ENCODE measurements around the gene CCDC110.

The CCDC110 gene

DNA sequence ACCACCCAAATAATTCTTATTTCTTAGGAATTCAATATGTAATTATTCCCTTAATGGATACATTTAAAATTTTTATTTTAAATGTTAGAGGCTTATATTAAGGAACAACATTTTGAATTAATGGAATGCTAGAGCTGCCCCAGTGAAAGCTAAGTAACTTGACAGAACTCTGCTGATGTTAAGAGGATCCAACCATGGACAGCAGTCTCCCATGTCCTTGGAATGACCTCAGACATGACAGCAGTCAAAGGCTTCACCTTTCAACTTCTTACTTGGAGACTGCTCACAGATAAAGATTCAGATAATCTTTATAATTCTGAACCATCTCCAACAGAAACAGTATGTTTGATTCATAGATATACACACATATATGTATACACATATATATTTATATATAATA lies 46.5 kb upstream of the CCDC110 start:
- Histone ChIP-seq H4K20me1 (ENCODE audit: control insufficient read depth, insufficient read depth, low read depth, low read length) (no peaks in the 10 kb centered on the region), H3K4me1 (ENCODE audit: control insufficient read depth, low read length) (no peaks in the 10 kb centered on the region), H3K27ac (ENCODE audit: low read depth, low read length) (no peak overlapping the region), H3K9me3 (ENCODE audit: control insufficient read depth, insufficient read depth, low read length) (no peaks in the 10 kb centered on the region), H3K4me2 (ENCODE audit: low read length) (no peak overlapping the region), H3K9me2 (replicated peaks; ENCODE audit: control insufficient read depth, low read length) (no peaks in the 10 kb centered on the region; the same call in 1 of the 2 replicates), H3K36me3 (ENCODE audit: control insufficient read depth, low read length) (no peaks in the 10 kb centered on the region), H3K27me3 (ENCODE audit: control insufficient read depth, low read length) (peaks cover 14% of the 10 kb centered on the region), H3F3A (ENCODE audit: control insufficient read depth, insufficient read depth) (no peaks in the 10 kb centered on the region), H3K4me3 (ENCODE audit: low read length) (no peak overlapping the region), H3K79me2 (ENCODE audit: control insufficient read depth, low read length) (no peaks in the 10 kb centered on the region)
- TF ChIP-seq, protein P1, sequence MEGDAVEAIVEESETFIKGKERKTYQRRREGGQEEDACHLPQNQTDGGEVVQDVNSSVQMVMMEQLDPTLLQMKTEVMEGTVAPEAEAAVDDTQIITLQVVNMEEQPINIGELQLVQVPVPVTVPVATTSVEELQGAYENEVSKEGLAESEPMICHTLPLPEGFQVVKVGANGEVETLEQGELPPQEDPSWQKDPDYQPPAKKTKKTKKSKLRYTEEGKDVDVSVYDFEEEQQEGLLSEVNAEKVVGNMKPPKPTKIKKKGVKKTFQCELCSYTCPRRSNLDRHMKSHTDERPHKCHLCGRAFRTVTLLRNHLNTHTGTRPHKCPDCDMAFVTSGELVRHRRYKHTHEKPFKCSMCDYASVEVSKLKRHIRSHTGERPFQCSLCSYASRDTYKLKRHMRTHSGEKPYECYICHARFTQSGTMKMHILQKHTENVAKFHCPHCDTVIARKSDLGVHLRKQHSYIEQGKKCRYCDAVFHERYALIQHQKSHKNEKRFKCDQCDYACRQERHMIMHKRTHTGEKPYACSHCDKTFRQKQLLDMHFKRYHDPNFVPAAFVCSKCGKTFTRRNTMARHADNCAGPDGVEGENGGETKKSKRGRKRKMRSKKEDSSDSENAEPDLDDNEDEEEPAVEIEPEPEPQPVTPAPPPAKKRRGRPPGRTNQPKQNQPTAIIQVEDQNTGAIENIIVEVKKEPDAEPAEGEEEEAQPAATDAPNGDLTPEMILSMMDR (IDR thresholded peaks at IDR 0.05; ENCODE audit: low read depth, low read length, poor library complexity, severe bottlenecking), result no peak
- TF ChIP-seq EZH2phosphoT487 (IDR thresholded peaks at IDR 0.05; ENCODE audit: borderline replicate concordance, low read length), result no peak

DNA sequence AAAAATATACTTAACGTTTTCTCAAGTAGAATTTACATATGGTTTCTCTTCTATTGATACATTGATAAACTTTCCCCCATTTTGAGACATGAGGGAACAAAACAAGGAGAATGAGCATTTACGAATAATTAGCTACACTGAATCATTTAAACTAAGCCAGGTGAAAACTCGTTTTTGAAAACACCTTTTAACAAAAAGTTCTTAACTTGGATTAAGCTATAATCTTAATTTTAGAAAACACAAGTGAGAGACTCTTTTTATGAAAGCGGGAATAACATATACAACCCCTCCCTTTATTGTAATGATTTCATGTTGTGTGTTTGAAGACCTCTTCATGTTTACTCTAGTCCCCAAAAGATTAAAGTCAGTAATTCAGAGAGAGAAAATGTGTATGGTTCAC lies 43.7 kb upstream of the CCDC110 start:
- H3F3A ChIP-seq (ENCODE audit: control insufficient read depth, insufficient read depth), result no peaks in the 10 kb centered on the region
- no peak overlapping the region for H3K4me2 ChIP-seq (ENCODE audit: low read length)
- no peaks in the 10 kb centered on the region for H3K36me3 ChIP-seq (ENCODE audit: control insufficient read depth, low read length)
- H3K27ac ChIP-seq (ENCODE audit: low read depth, low read length), result no peak overlapping the region
- no peaks in the 10 kb centered on the region for H3K9me3 ChIP-seq (ENCODE audit: control insufficient read depth, insufficient read depth, low read length)
- H3K4me3 ChIP-seq (ENCODE audit: low read length), result no peak overlapping the region
- H3K27me3 ChIP-seq (ENCODE audit: control insufficient read depth, low read length), result peaks cover 22% of the 10 kb centered on the region
- H3K79me2 ChIP-seq (ENCODE audit: control insufficient read depth, low read length), result no peaks in the 10 kb centered on the region
- H3K4me1 ChIP-seq (ENCODE audit: control insufficient read depth, low read length), result no peaks in the 10 kb centered on the region
- no peaks in the 10 kb centered on the region; the same call in 1 of the 2 replicates for H3K9me2 ChIP-seq (replicated peaks; ENCODE audit: control insufficient read depth, low read length)
- no peaks in the 10 kb centered on the region for H4K20me1 ChIP-seq (ENCODE audit: control insufficient read depth, insufficient read depth, low read depth, low read length)
- TF ChIP-seq, protein P1 (IDR thresholded peaks at IDR 0.05; ENCODE audit: low read depth, low read length, poor library complexity, severe bottlenecking), result no peak
- TF ChIP-seq EZH2phosphoT487 (IDR thresholded peaks at IDR 0.05; ENCODE audit: borderline replicate concordance, low read length), result no peak

DNA sequence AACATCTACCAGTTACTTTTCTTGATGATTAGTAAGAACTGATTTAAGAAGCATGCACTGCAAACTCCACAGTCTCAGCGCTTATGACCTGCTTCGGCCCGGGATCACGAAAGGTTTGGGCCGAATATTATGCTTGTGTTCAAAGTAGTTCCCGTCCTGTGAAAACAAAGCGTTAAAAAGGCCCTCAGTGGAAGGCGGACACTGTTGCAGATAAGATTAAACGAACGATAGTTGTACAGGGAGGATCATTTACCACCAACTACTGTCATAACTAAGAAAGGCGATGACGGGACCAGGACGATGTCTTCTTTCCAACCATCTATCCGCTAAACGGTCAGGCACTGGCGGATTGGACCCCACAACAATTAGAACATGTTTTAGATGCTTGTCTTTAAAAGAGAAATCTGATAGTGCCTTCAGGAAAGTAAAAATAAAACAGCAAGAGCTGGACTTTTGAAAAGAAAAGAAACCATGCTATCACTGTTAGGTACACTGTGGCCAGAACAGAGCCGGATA lies 42.7 kb upstream of the CCDC110 start:
- no peak overlapping the region for H3K4me2 ChIP-seq (ENCODE audit: low read length)
- no peaks in the 10 kb centered on the region for H3K79me2 ChIP-seq (ENCODE audit: control insufficient read depth, low read length)
- peaks cover 22% of the 10 kb centered on the region for H3K27me3 ChIP-seq (ENCODE audit: control insufficient read depth, low read length)
- TF ChIP-seq, protein P1 (IDR thresholded peaks at IDR 0.05; ENCODE audit: low read depth, low read length, poor library complexity, severe bottlenecking), result no peak
- TF ChIP-seq EZH2phosphoT487 (IDR thresholded peaks at IDR 0.05; ENCODE audit: borderline replicate concordance, low read length), result no peak
- H3F3A ChIP-seq (ENCODE audit: control insufficient read depth, insufficient read depth), result no peaks in the 10 kb centered on the region
- no peaks in the 10 kb centered on the region for H3K4me1 ChIP-seq (ENCODE audit: control insufficient read depth, low read length)
- no peak overlapping the region for H3K4me3 ChIP-seq (ENCODE audit: low read length)
- no peaks in the 10 kb centered on the region for H4K20me1 ChIP-seq (ENCODE audit: control insufficient read depth, insufficient read depth, low read depth, low read length)
- H3K9me3 ChIP-seq (ENCODE audit: control insufficient read depth, insufficient read depth, low read length), result no peaks in the 10 kb centered on the region
- H3K9me2 ChIP-seq (replicated peaks; ENCODE audit: control insufficient read depth, low read length), result no peaks in the 10 kb centered on the region
- H3K36me3 ChIP-seq (ENCODE audit: control insufficient read depth, low read length), result no peaks in the 10 kb centered on the region
- no peak overlapping the region for H3K27ac ChIP-seq (ENCODE audit: low read depth, low read length)

All from DOHH2 (cell line).